ENCODE measurements around the gene ZNF724.
"Not testable (repeated sequence)": the region's sequence is repeated elsewhere in the genome, so short reads cannot be mapped to it uniquely, and the experiment has no call there.

The ZNF724 gene

GRCh38 chr19:23261496-23262020, 11.4 kb upstream of the ZNF724 start:
- no peak overlapping the region for H3K4me3 ChIP-seq (ENCODE audit: low read length)
- no peak for DNase-seq (ENCODE audit: low read depth)
- TF ChIP-seq CTCF (conservative IDR thresholded peaks at IDR 0.05; ENCODE audit: low read length): no peak

- no peak for TF ChIP-seq CTCF (conservative IDR thresholded peaks at IDR 0.05; ENCODE audit: low read length)
- no peak overlapping the region for H3K4me3 ChIP-seq (ENCODE audit: low read length)
- no peak for DNase-seq (ENCODE audit: low read depth)
Measured at GRCh38 chr19:23260956-23261355, 10.8 kb upstream of the ZNF724 start.

GRCh38 chr19:23259961-23260360, 9.8 kb upstream of the ZNF724 start:
- no peak for DNase-seq (ENCODE audit: low read depth)
- no peak for TF ChIP-seq CTCF (conservative IDR thresholded peaks at IDR 0.05; ENCODE audit: low read length)
- no peak overlapping the region for H3K4me3 ChIP-seq (ENCODE audit: low read length)

- no peak for TF ChIP-seq CTCF (conservative IDR thresholded peaks at IDR 0.05; ENCODE audit: low read length)
- no peak overlapping the region for H3K4me3 ChIP-seq (ENCODE audit: low read length)
- DNase-seq (ENCODE audit: low read depth): no peak
Measured at GRCh38 chr19:23255700-23256099, 5.5 kb upstream of the ZNF724 start.

- H3K4me3 ChIP-seq (ENCODE audit: low read length): no peak overlapping the region
- no peak for DNase-seq (ENCODE audit: low read depth)
- no peak for TF ChIP-seq CTCF (conservative IDR thresholded peaks at IDR 0.05; ENCODE audit: low read length)
Measured at GRCh38 chr19:23254141-23254910, 4.1 kb upstream of the ZNF724 start.

- not testable (repeated sequence) for DNase-seq (ENCODE audit: low read depth); H3K4me3 ChIP-seq (ENCODE audit: low read length)
Measured at GRCh38 chr19:23253256-23253655, 3.1 kb upstream of the ZNF724 start.

GRCh38 chr19:23241419-23241818, 8.8 kb downstream of the ZNF724 start:
- TF ChIP-seq CTCF (conservative IDR thresholded peaks at IDR 0.05; ENCODE audit: low read length): no peak
- no peak overlapping the region for H3K4me3 ChIP-seq (ENCODE audit: low read length)
- no peak for DNase-seq (ENCODE audit: low read depth)
